SU-DHL-6 (cell line): ENCODE measurements around the gene USP12.

ENCODE experiments used
- H2AFZ ChIP-seq: fragments of 200-600 bp; sonication (generic); 2 replicates; pipeline ENCODE4 v1.6.1; 2014; ENCODE audit warnings: low read depth, mild to moderate bottlenecking, moderate library complexity, mixed read lengths, antibody characterized with exemption, low read length; ENCODE audit not compliant: severe bottlenecking
- H3F3A ChIP-seq: fragments of 200-600 bp; shearing (Covaris generic); 2 replicates; pipeline ENCODE4 v1.6.0; 2016; ENCODE audit warnings: antibody characterized with exemption, mild to moderate bottlenecking; ENCODE audit not compliant: insufficient read depth
- H3K27ac ChIP-seq: fragments of 200-600 bp; sonication (generic); 2 replicates; pipeline ENCODE4 v1.5.1; 2016; ENCODE audit warnings: low read depth, mild to moderate bottlenecking, low read length, moderate library complexity, mixed read lengths
- H3K27me3 ChIP-seq: fragments of 200-600 bp; sonication (generic), shearing (Covaris generic); 2 replicates; pipeline ENCODE4 v1.6.0; 2014; ENCODE audit warnings: mild to moderate bottlenecking, low read length
- H3K36me3 ChIP-seq: fragments of 200-600 bp; sonication (generic); 2 replicates; pipeline ENCODE4 v1.6.1; 2014; ENCODE audit warnings: mild to moderate bottlenecking, low read length, mixed read lengths
- H3K4me2 ChIP-seq: fragments of 300-600, 200-600 bp; shearing (Covaris generic), sonication (generic); 2 replicates; pipeline ENCODE4 v1.6.0; 2014; ENCODE audit warnings: low read length, low read depth, mild to moderate bottlenecking; ENCODE audit not compliant: poor library complexity, severe bottlenecking
- H3K4me3 ChIP-seq: fragments of 200-600 bp; sonication (generic); 2 replicates; pipeline ENCODE4 v1.5.1; 2014; ENCODE audit warnings: antibody characterized with exemption, low read length, mild to moderate bottlenecking, mixed read lengths; ENCODE audit not compliant: insufficient read depth, poor library complexity, severe bottlenecking
- H3K79me2 ChIP-seq: fragments of 200-600 bp; sonication (generic); 2 replicates; pipeline ENCODE4 v1.6.1; 2014; ENCODE audit warnings: mild to moderate bottlenecking, low read length, moderate library complexity; ENCODE audit not compliant: insufficient read depth
- H3K9ac ChIP-seq: fragments of 200-600 bp; sonication (generic); 2 replicates; pipeline ENCODE4 v1.7.0; 2014; ENCODE audit warnings: mild to moderate bottlenecking, low read length
- H3K9me2 ChIP-seq: fragments of 200-600 bp; sonication (generic); replicated peaks from 2 replicates; pipeline ENCODE4 v1.6.1; 2014; ENCODE audit warnings: low read length; ENCODE audit not compliant: insufficient read depth
- H3K9me3 ChIP-seq: fragments of 200-600 bp; sonication (generic); 2 replicates; pipeline ENCODE4 v1.6.1; 2014; ENCODE audit warnings: low read length, mixed read lengths; ENCODE audit not compliant: insufficient read depth
- H4K20me1 ChIP-seq: fragments of 200-600 bp; sonication (generic); 2 replicates; pipeline ENCODE4 v1.6.1; 2014; ENCODE audit warnings: low read depth, mild to moderate bottlenecking, antibody characterized with exemption, low read length, moderate library complexity, mixed read lengths
- EZH2phosphoT487 ChIP-seq: fragments of 200-600 bp; sonication (generic), shearing (Covaris generic); conservative IDR thresholded peaks from 2 replicates; pipeline ENCODE4 v1.6.1; 2018; ENCODE audit warnings: mild to moderate bottlenecking, antibody characterized with exemption, low read length, moderate library complexity, mixed read lengths
- TF ChIP-seq, protein P1 (sequence below): fragments of 200-600 bp; sonication (generic); IDR thresholded peaks from one replicate; pipeline ENCODE4 v1.5.1; 2017; ENCODE audit warnings: antibody characterized with exemption, mild to moderate bottlenecking, low read length, moderate library complexity; ENCODE audit not compliant: insufficient read depth, poor library complexity, severe bottlenecking

Gene USP12

DNA sequence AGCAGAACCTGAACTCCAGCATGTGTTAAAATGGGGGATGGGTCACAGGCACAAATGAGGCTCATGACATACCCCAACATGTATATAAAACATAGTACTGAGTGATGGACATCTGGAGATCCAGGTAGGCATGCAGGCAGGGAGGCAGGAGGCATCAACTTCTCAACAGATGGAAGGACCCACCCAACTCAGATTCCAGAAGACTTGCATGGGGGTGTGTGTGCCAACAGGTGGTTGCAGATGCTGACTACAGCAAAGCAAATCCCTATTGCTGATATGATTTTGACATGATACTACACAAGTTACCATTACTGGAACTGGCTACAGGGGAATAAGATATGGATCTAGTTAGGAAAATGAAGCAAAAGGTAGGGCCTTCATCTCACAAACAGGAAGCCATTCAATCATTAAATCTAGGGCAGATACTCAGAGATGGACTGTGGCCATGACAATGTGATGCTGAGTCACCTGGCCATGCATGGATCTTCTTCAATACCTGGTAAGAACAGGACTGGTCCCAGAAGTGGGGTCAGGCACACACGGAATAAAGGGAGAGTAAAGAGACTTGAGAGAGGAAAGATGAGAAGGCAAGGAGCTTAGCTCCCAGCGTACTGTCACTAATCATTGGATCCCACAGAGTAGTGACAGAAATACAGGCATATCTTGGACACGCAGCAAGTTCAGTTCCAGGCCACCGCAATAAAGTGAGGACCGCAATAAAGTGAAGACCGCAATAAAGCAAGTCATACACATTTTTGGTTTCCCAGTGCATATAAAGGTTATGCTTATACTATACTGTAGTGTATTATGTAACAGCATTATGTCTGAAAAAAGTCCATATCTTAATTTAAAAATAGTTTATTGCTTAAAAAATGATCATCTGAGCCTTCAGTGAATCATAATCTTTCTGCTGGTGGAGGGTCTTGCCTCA, 91.3 kb downstream of the USP12 start:
- no peaks in the 10 kb centered on the region for H3K79me2 ChIP-seq
- H3K27me3 ChIP-seq, result no peaks in the 10 kb centered on the region
- H3K4me3 ChIP-seq, result no peak overlapping the region
- no peak overlapping the region for H3K27ac ChIP-seq
- TF ChIP-seq EZH2phosphoT487, result no peak
- TF ChIP-seq, protein P1, sequence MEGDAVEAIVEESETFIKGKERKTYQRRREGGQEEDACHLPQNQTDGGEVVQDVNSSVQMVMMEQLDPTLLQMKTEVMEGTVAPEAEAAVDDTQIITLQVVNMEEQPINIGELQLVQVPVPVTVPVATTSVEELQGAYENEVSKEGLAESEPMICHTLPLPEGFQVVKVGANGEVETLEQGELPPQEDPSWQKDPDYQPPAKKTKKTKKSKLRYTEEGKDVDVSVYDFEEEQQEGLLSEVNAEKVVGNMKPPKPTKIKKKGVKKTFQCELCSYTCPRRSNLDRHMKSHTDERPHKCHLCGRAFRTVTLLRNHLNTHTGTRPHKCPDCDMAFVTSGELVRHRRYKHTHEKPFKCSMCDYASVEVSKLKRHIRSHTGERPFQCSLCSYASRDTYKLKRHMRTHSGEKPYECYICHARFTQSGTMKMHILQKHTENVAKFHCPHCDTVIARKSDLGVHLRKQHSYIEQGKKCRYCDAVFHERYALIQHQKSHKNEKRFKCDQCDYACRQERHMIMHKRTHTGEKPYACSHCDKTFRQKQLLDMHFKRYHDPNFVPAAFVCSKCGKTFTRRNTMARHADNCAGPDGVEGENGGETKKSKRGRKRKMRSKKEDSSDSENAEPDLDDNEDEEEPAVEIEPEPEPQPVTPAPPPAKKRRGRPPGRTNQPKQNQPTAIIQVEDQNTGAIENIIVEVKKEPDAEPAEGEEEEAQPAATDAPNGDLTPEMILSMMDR, result no peak
- H3K9me3 ChIP-seq, result no peaks in the 10 kb centered on the region
- no peaks in the 10 kb centered on the region for H4K20me1 ChIP-seq
- peaks cover 5% of the 10 kb centered on the region for H3K36me3 ChIP-seq
- no peak overlapping the region for H2AFZ ChIP-seq
- no peak overlapping the region for H3K4me2 ChIP-seq
- H3F3A ChIP-seq, result no peaks in the 10 kb centered on the region
- no peak overlapping the region for H3K9ac ChIP-seq
- no peaks in the 10 kb centered on the region for H3K9me2 ChIP-seq

DNA sequence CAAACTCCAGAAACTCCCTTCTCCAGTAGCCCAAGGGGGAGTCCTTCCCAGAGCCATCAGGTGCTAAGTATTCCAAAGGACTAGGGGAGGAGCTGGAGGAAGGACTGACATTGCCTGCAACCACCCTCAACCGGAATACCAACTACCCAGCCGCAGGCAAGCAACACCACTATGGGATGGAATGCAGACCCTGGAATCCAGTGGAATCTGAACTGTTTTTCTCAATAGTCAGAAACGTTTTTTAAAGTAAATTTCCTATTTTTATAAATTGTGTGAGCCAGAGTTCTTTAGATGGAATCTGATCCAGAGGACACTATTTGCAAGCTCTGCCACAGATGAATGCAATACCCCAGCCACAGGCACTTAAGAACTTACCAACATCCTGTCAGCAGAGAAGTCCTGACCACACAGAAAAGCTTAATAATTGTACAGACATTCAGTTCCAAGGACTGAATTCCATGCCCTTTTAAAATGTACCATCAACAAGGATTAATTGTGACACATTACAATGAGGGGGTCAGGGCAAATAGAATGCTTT, 92.1 kb downstream of the USP12 start:
- Histone ChIP-seq H2AFZ (no peak overlapping the region), H3F3A (no peaks in the 10 kb centered on the region), H3K79me2 (no peaks in the 10 kb centered on the region), H3K27me3 (no peaks in the 10 kb centered on the region), H3K4me2 (no peak overlapping the region), H3K4me3 (no peak overlapping the region), H3K9ac (no peak overlapping the region), H3K9me3 (no peaks in the 10 kb centered on the region), H3K27ac (no peak overlapping the region), H4K20me1 (no peaks in the 10 kb centered on the region), H3K9me2 (no peaks in the 10 kb centered on the region), H3K36me3 (peaks cover 6% of the 10 kb centered on the region)
- TF ChIP-seq, protein P1, result no peak
- TF ChIP-seq EZH2phosphoT487, result no peak

DNA sequence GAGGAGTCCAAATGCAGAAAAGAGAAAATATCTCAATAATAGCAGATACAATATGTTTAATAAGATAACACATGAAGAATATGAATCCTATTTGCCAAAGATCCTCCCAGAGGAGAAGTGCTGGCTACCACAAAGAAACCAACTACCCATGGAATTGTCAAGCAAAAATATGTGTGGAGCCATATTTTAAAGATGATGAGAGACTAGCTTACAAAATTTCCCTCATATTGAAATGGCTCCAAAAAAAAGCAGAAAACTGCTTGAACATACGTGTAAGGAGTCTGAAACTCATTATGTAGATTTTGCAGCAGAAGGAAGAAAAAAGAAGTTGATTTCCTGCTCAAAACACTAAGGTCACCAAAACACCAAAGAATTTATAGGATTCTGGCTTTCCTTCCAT, 94.2 kb downstream of the USP12 start:
- no peak overlapping the region for H2AFZ ChIP-seq
- no peak overlapping the region for H3K9ac ChIP-seq
- H3K79me2 ChIP-seq, result no peaks in the 10 kb centered on the region
- H3K9me3 ChIP-seq, result no peaks in the 10 kb centered on the region
- H4K20me1 ChIP-seq, result no peaks in the 10 kb centered on the region
- H3K27me3 ChIP-seq, result no peaks in the 10 kb centered on the region
- no peaks in the 10 kb centered on the region for H3K9me2 ChIP-seq
- peaks cover 8% of the 10 kb centered on the region for H3K36me3 ChIP-seq
- H3K27ac ChIP-seq, result no peak overlapping the region
- no peak overlapping the region for H3K4me2 ChIP-seq
- H3K4me3 ChIP-seq, result no peak overlapping the region
- H3F3A ChIP-seq, result no peaks in the 10 kb centered on the region
- no peak for TF ChIP-seq EZH2phosphoT487
- TF ChIP-seq, protein P1, result no peak
